CD4-positive, alpha-beta T cell treated with Interleukin-6 for 4 hours (primary cell): Measurements from ENCODE around the gene ITGB5.

ENCODE experiments used
- DNase-seq: peaks from one replicate; pipeline ENCODE4 v3.0.0-alpha.2; 2020; ENCODE audit warnings: mixed read lengths

ITGB5 gene, protein sequence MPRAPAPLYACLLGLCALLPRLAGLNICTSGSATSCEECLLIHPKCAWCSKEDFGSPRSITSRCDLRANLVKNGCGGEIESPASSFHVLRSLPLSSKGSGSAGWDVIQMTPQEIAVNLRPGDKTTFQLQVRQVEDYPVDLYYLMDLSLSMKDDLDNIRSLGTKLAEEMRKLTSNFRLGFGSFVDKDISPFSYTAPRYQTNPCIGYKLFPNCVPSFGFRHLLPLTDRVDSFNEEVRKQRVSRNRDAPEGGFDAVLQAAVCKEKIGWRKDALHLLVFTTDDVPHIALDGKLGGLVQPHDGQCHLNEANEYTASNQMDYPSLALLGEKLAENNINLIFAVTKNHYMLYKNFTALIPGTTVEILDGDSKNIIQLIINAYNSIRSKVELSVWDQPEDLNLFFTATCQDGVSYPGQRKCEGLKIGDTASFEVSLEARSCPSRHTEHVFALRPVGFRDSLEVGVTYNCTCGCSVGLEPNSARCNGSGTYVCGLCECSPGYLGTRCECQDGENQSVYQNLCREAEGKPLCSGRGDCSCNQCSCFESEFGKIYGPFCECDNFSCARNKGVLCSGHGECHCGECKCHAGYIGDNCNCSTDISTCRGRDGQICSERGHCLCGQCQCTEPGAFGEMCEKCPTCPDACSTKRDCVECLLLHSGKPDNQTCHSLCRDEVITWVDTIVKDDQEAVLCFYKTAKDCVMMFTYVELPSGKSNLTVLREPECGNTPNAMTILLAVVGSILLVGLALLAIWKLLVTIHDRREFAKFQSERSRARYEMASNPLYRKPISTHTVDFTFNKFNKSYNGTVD

GRCh38 chr3:124887177-124887931, at the start of gene ITGB5:
TSS of gene ITGB5 (minus strand) at chr3:124887365. CDS start at chr3:124887000, 365 bp downstream.
- peak; percentile 21 for DNase-seq

GRCh38 chr3:124935794-124936542, 48.8 kb upstream of the ITGB5 start:
- no peak for DNase-seq

- no peak for DNase-seq
Measured at GRCh38 chr3:124935264-124935663, 48.1 kb upstream of the ITGB5 start.

GRCh38 chr3:124934577-124934976, 47.4 kb upstream of the ITGB5 start, which contains the start of gene MUC13:
TSS of gene MUC13 (minus strand) at chr3:124934751. CDS start at chr3:124934712, 39 bp downstream.
- DNase-seq: no peak

DNA sequence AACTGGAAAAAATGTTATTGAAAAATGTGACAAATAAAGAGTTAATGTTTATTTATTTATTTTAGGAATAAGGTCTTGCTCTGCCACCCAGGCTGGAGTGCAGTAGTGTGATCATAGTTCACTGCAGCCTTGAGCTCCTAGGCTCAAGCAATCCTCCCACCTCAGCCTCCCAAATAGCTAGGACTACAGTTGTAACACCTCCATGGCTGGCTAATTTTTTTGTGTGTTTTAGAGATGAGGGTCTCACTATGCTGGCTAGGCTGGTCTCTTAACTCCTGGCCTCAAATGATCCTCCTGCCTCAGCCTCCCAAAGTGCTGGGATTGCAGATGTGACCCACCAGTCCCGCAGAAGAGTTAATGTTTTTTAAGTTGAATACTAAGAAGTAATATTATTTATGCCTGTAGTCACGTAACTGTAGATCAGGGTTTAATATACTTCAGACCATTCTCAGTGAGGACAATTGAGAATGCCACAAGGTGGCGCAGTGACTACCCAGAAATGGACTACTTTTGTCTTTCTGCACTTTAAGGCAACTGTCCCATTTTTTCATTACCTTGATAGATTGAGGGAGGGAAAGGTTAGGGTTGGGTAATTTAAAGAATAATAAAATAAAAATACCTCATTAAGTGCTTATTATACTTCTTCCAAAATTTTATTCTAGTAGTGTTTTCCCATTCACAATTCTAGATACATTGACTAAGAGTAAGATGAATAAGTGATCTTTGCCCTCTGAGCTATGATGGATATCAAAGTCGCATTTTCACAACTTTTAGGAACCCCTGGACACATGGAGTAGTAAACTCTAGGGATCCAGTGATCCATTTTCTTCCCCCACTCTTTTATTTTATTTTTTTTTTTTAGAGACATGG, 41.4 kb upstream of the ITGB5 start:
- peak; percentile 71 for DNase-seq

DNA sequence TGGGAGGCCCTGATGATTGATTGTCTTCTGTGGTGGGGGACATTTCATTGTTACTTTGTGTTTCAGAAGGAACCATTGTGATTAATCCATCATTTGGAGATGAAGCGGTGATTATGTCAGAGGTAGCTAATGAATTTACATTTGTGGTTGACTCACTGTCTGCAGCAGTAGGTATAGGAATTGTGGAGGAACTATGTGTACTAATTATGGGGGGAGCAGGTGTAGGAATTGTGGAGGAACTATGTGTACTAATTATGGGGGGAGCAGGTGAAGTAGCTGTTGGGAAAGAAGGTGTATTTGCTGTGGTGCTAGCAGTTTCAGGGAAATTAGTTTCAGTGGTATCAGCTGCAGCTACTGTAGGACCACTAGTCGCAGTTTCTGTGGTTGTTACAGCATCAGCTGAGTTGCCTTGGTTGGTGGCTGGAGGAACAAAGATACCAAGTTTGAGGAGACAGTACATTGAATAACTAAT, 40.4 kb upstream of the ITGB5 start:
- DNase-seq: no peak

- no peak for DNase-seq
Measured at GRCh38 chr3:124926426-124927101, 39.4 kb upstream of the ITGB5 start.

DNA sequence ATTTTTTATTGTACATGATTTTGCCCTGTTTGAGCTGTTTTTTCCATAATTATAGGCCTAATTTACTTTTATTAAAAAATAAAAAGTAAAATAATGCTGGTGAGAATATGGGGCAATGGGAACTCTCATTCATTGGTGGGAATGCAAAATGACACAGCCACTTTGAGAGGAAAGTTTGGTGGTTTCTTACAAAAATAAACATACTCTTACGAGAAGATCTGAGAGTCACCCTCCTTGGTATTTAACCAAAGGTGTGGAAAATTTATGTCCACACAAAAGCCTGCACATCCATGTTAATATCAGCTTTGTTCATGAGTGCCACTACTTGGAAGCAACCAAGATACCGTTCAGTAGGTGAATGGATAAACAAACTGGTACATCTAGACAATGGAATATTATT, 37.6 kb upstream of the ITGB5 start:
- no peak for DNase-seq

DNA sequence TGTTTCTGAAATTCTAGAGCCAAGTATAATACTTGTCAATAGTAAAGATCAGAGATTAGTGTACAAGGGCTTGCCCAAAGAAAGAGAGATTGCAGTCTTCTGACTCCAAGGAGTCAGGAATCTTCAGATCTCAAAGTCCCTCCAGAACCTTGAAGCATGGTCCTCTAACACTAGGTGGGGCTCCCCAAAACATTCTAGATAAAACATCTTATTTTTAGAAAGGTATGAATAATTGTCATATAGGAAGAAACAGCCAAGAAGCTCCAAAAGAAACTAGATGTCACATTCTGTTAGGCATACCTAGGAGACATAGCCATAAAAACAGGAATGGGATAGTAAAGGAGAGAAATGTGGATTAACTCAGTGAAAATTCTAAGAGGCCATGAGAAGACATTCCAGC, 36.7 kb upstream of the ITGB5 start:
- no peak for DNase-seq

DNA sequence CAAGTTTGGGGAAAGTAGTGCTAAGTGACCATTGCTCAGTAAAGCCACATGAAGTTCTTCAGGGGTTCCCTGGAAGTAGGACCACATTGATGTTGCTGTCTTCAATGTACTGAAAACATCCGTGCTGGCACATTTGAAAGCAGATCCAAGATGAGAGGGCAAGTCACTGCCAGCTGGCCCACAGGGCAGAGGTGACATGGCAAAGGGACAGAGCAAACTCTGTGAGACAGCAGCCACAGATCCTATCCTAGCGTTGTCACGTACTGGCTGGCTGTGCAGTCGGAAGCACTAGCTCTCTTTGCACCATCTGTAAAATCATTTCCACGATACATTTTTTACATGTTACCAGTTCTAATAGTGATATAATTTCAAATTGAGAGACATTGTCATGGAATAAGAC, 33.6 kb upstream of the ITGB5 start:
- DNase-seq: no peak

- no peak for DNase-seq
Measured at GRCh38 chr3:124919756-124920155, 32.6 kb upstream of the ITGB5 start.

DNA sequence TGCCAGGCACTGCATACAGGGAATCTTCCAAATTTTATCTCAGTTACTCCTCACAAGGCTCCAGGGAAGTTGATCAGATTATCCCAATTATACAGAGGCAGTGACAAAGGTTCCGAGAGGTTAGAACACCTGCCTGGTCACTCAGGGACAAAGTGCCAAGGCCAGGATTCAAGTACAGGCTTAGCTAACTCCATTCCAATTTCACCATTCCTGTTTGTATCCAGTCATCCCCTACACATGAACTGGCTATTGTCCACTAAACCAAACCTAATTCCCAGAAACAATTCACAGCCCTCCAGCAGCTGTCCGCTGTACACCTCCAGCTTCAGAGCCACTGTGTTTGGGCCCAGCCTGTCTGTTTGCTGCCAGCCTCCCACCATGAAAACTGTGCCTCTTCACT, 31.4 kb upstream of the ITGB5 start:
- DNase-seq: no peak

GRCh38 chr3:124916837-124917409, 29.8 kb upstream of the ITGB5 start:
- DNase-seq: no peak

- no peak for DNase-seq
Measured at GRCh38 chr3:124915254-124915653, 28.1 kb upstream of the ITGB5 start.

DNA sequence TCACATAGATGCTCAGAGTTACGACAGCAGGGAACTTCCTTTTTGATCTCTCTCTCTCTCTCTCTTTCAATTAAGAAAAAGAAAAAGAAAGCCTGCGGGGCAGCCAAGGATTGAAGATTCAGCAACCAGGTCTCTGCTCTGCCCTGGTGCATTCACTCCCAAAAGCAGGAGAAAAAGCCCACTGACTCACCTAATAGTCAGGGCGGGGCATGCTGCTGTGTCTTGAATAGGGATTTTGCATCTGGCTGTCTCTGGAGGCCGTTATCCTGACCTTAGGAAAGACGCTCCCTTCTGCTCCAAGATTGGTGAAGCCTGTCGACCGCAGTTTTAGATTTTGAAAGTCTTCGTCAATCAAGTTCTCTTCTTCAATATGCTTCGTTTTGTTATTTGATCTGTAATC, 20.8 kb upstream of the ITGB5 start:
- DNase-seq: no peak

- no peak for DNase-seq
Measured at GRCh38 chr3:124904835-124905492, 17.8 kb upstream of the ITGB5 start.

- DNase-seq: no peak
Measured at GRCh38 chr3:124903896-124904834, 17.0 kb upstream of the ITGB5 start.

DNA sequence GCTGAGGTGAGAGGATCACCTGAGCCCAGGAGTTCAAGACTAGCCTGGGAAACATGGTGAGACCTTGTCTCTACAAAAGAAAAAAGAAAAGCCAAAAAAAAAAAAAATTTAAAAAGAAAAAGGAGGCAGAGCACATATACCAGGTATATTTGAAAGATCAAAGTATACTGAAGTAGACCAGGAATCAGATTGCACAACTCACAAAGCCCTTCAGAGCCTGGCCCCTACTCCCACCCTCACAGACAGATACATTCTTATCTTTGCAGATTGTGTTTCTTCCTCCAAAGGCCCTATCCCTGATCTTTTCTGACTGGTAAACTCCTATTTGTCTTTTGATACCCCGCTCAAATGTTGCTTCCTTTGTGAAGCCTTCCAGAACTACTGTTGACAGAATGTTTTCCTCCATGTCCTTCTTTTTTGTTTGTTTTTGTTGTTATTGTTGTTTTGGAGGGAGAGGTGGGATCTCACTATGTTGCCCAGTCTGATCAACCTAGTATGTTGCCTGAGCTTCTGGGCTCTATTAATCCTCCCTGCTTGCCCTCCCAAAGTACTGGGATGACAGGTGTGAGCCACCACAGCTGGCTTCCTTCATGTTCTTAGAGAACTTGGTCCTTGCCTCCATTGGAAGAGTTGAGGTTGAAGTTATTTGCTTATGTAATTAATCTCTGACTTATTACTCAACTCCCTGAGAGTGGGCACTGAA, 9.8 kb upstream of the ITGB5 start:
- no peak for DNase-seq
